Lower leg skin (tissue), 4 donors: Measurements from ENCODE around the gene ZCCHC2. TPM values are rescaled to one million over a fixed set of nuclear protein-coding genes. Genes with fewer than 3 reads are reported as not detected.

Experiments used
- DNase-seq, 2 donors: peaks; one replicate each; pipeline ENCODE4 v3.0.0-alpha.2; 2019; ENCODE audit warnings: low spot score in 2 of 2
- H3K4me3 ChIP-seq: fragments of 200-600 bp; sonication (generic); 2 replicates; pipeline ENCODE4 v1.5.1; 2017; ENCODE audit warnings: mild to moderate bottlenecking, low read depth; ENCODE audit not compliant: poor library complexity, severe bottlenecking
- POLR2A ChIP-seq, 2 donors: fragments of 450-650 bp; IDR thresholded peaks; one replicate each; pipeline ENCODE4 v1.6.1; 2016 to 2017; ENCODE audit warnings: antibody characterized with exemption in 2 of 2, mild to moderate bottlenecking in 1 of 2, moderate library complexity in 1 of 2
- WGBS, 2 donors: methylation state at CpG; one replicate each; pipeline ENCODE4 v1.1.5; 2018; 5-methylcytosine and 5-hydroxymethylcytosine counted together
- intact Hi-C: fragments of 100-400 bp; cut with DNase I; formaldehyde crosslinking; loops from one replicate; pipeline ENCODE4 v1.15.0; 2023; ENCODE audit warnings: low total_unique reads
- total RNA-seq, 4 donors: library from RNA; depleted of rRNA; stranded (reverse); fragments of >200 nt; gene quantifications; one replicate each; pipeline ENCODE4 v1.1.0, GENCODE V29; 2016
- TF ChIP-seq, protein P1 (sequence below), 3 donors: fragments of 450-650 bp; IDR thresholded peaks; one replicate each; pipeline ENCODE4 v1.5.1; 2016; ENCODE audit warnings: antibody characterized with exemption in 3 of 3, mild to moderate bottlenecking in 3 of 3, moderate library complexity in 2 of 3

Gene ZCCHC2
- total RNA-seq, 4 donors from 2014 or later = 23.0 to 34.1 (median 27.8) TPM

- DNase-seq = peak in 1 of 2 donors; percentile 48
- H3K4me3 ChIP-seq = no peak overlapping the region
- intact Hi-C loops = no loop called here
- 84 to 89% methylated on average over 8 of the region's 8 CpGs for WGBS, 2 donors
- TF ChIP-seq, protein P1, sequence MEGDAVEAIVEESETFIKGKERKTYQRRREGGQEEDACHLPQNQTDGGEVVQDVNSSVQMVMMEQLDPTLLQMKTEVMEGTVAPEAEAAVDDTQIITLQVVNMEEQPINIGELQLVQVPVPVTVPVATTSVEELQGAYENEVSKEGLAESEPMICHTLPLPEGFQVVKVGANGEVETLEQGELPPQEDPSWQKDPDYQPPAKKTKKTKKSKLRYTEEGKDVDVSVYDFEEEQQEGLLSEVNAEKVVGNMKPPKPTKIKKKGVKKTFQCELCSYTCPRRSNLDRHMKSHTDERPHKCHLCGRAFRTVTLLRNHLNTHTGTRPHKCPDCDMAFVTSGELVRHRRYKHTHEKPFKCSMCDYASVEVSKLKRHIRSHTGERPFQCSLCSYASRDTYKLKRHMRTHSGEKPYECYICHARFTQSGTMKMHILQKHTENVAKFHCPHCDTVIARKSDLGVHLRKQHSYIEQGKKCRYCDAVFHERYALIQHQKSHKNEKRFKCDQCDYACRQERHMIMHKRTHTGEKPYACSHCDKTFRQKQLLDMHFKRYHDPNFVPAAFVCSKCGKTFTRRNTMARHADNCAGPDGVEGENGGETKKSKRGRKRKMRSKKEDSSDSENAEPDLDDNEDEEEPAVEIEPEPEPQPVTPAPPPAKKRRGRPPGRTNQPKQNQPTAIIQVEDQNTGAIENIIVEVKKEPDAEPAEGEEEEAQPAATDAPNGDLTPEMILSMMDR (IDR thresholded peaks at IDR 0.05) = no peak
- TF ChIP-seq POLR2A (IDR thresholded peaks at IDR 0.05) = no peak
Observed at GRCh38 chr18:62601871-62602270, 79.0 kb downstream of the ZCCHC2 start.

- H3K4me3 ChIP-seq = no peak overlapping the region
- TF ChIP-seq, protein P1 (IDR thresholded peaks at IDR 0.05) = no peak
- TF ChIP-seq POLR2A (IDR thresholded peaks at IDR 0.05) = no peak
- intact Hi-C loops = no loop called here
- DNase-seq = peak in 1 of 2 donors; percentile 74
- WGBS, 2 donors = 93 to 94% methylated on average over 8 of the region's 8 CpGs
Observed at GRCh38 chr18:62602706-62603105, 79.9 kb downstream of the ZCCHC2 start.

DNA sequence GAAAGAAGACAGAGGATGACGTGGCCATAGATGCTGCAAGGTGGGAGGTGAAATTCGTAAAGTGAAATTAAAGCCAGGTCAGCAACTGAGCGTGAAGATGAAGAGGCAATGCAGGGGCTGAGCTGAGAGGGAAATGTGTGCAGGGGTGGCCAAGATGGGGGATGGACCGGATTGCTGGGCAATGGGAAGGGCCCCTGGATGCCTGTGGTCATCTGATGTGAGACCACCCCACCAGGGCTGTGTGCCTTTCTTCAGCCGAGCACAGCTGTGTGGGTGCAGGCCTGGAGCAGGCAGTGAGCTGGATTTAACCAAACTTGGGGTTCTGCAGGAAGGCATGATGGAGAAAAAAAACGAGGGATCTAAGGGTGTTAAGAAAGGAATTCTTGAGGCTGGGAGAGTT lies 80.4 kb downstream of the ZCCHC2 start:
- no peak overlapping the region for H3K4me3 ChIP-seq
- DNase-seq = peak in 1 of 2 donors; percentile 74
- intact Hi-C loops = no loop called here
- WGBS, 2 donors = 72 to 85% methylated on average over 6 of the region's 6 CpGs
- TF ChIP-seq POLR2A (IDR thresholded peaks at IDR 0.05) = no peak
- TF ChIP-seq, protein P1 (IDR thresholded peaks at IDR 0.05) = no peak

DNA sequence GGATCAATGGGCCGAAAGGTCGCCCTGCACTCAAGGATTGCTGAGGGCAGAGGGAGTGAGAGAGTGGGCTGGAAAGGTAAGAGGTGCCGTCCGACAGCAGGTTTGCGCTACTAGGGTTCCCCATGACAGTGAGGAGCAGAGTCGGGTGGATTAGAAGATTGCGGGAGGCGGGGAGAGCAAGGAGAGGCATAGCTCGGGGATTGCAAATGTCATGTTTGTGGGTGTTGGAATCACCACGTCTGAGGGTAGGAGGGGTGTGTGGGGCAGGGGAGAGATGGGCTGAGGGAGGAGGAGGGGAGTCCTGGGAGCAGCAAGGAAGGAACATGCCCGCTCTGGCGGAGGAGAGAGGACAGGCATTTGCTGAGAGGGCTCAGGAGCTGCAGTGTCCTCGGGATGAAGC lies 81.2 kb downstream of the ZCCHC2 start:
- WGBS, 2 donors = 81 to 84% methylated on average over 13 of the region's 13 CpGs
- TF ChIP-seq POLR2A (IDR thresholded peaks at IDR 0.05) = no peak
- TF ChIP-seq, protein P1 (IDR thresholded peaks at IDR 0.05) = no peak
- DNase-seq = peak in 1 of 2 donors; percentile 68
- H3K4me3 ChIP-seq = no peak overlapping the region
- intact Hi-C loops = no loop called here

DNA sequence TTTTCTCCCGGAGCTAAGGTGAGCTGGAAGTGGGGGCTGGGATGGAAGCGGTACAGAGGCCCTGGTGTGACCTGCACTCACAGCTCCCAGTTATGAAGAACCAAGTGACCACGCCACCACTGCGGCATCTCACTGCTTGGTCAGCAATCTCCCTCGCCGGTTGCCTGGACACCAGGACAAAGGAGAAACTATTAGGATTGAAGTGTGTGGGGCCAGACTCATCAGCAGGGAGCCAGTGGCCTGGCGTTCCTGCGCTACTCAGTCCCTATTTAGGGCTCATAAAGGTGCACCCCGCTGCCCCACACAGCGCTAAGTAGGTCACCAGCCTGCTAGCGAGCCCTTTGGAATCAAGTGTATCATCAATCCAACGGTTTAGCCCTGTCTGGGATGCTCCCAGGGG lies 82.9 kb downstream of the ZCCHC2 start:
- no peak overlapping the region for H3K4me3 ChIP-seq
- intact Hi-C loops = no loop called here
- no peak for TF ChIP-seq POLR2A (IDR thresholded peaks at IDR 0.05)
- TF ChIP-seq, protein P1 (IDR thresholded peaks at IDR 0.05) = no peak
- DNase-seq = peak in 1 of 2 donors; percentile 78
- WGBS, 2 donors = 91 to 94% methylated on average over 10 to 12 of the region's 12 CpGs

DNA sequence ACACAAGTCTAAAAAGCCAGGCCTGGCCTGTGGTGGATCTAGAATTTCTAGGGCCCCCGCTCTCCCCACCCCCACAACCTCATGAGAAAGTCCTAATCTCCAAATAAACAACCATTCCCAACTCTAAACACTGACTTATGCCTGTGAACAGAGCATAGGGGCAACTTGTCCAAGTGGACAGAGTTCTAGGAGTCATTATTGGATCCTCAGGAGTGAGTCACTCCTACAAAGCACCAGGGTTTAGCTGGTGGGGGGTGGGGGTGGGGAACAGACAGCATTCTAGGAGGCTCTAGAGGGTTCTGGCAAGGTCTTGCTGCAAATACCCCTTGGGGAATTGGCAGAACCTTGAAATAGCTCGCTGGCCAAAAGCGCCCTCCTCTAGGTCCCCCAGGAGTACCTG lies 83.3 kb downstream of the ZCCHC2 start:
- TF ChIP-seq POLR2A (IDR thresholded peaks at IDR 0.05) = no peak
- TF ChIP-seq, protein P1 (IDR thresholded peaks at IDR 0.05) = no peak
- intact Hi-C loops = no loop called here
- WGBS, 2 donors = 76 to 77% methylated on average over 3 of the region's 3 CpGs
- peak in 1 of 2 donors; percentile 36 for DNase-seq
- H3K4me3 ChIP-seq = no peak overlapping the region
